A549 (cell line): ENCODE measurements around the gene C4orf50. TPM values are rescaled to one million over a fixed set of nuclear protein-coding genes. Genes with fewer than 3 reads are reported as not detected.

ENCODE experiments used
- ATAC-seq, 2 experiments: fragments of 200-7000 bp in 1 of 2; fragments of >200 bp in 1 of 2; cut with Nextera tagmentation in 1 of 2; cut with Tn5 transposase in 1 of 2; 3 replicates each; pipeline versions ENCODE4 v1.8.0 to v1.9.1; 2018 to 2020; ENCODE audit warnings: mild to moderate bottlenecking in 1 of 2, moderate library complexity in 1 of 2
- CTCF ChIA-PET: fragments of 300-600 bp; sonication (Branson Sonifier 250); formaldehyde crosslinking; extraction: SDS; loops from one replicate; lab custom pipeline; 2021; ENCODE audit warnings: antibody characterized with exemption, inconsistent platforms; lab: Yijun Ruan, JAX
- POLR2A ChIA-PET: fragments of 350-600 bp; formaldehyde crosslinking; extraction: SDS; loops from one replicate; lab custom pipeline; 2021; ENCODE audit warnings: antibody characterized with exemption, inconsistent platforms; lab: Yijun Ruan, JAX
- DNase-seq, 2 experiments: peaks; one replicate each; pipeline versions ENCODE4 v3.0.0 to v3.0.0-alpha.2; 2011 to 2016; ENCODE audit warnings: low read depth in 1 of 2, low spot score in 1 of 2
- FAIRE-seq: peaks from 2 replicates; lab custom pipeline; 2011; peaks lifted over from hg19 to GRCh38; lab: Jason Lieb, UNC
- H3K27ac ChIP-seq, 2 experiments: fragments of >200 bp; sonication (Bioruptor Twin); formaldehyde crosslinking; 3 replicates each; pipeline ENCODE4 v1.5.1; 2016 to 2017
- H3K4me1 ChIP-seq: fragments of >200 bp; sonication (Bioruptor Twin); formaldehyde crosslinking; 3 replicates; pipeline ENCODE4 v1.6.1; 2016
- H3K4me2 ChIP-seq: fragments of >200 bp; sonication (Bioruptor Twin); formaldehyde crosslinking; 3 replicates; pipeline ENCODE4 v1.6.1; 2016
- H3K4me3 ChIP-seq: fragments of >200 bp; sonication (Bioruptor Twin); formaldehyde crosslinking; 3 replicates; pipeline ENCODE4 v1.5.1; 2016
- H3K9me3 ChIP-seq: fragments of >200 bp; sonication (Bioruptor Twin); formaldehyde crosslinking; 3 replicates; pipeline ENCODE4 v1.6.1; 2016
- ATOH8 ChIP-seq: fragments of 250-450 bp; sonication (Bioruptor Pico); IDR thresholded peaks from 2 replicates; pipeline ENCODE4 v1.5.0; 2020; ENCODE audit warnings: low read depth, mild to moderate bottlenecking, moderate library complexity
- CEBPB ChIP-seq, 2 experiments: fragments of >200 bp in 1 of 2; sonication (Bioruptor Twin) in 1 of 2; formaldehyde crosslinking in 1 of 2; IDR thresholded peaks; 2 replicates each; pipeline ENCODE4 v1.6.1; 2012 to 2016
- CHD4 ChIP-seq: fragments of 200-600 bp; sonication (generic); IDR thresholded peaks from 2 replicates; pipeline ENCODE4 v1.6.1; 2016; ENCODE audit warnings: antibody characterized with exemption, mild to moderate bottlenecking, borderline replicate concordance
- CTCF ChIP-seq: fragments of >200 bp; sonication (Bioruptor Twin); formaldehyde crosslinking; IDR thresholded peaks from 3 replicates; pipeline ENCODE4 v1.5.1; 2016
- EP300 ChIP-seq, 2 experiments: fragments of >200 bp; sonication (Bioruptor Twin); formaldehyde crosslinking; IDR thresholded peaks; 2 replicates in 1 of 2; 3 replicates in 1 of 2; pipeline ENCODE4 v1.6.1; 2016 to 2017
- FOSB ChIP-seq: fragments of 250-450 bp; sonication (Bioruptor Pico); IDR thresholded peaks from 2 replicates; pipeline ENCODE4 v1.5.0; 2020; ENCODE audit warnings: mild to moderate bottlenecking, moderate library complexity
- HMGXB4 ChIP-seq: fragments of 250-450 bp; sonication (Bioruptor Pico); IDR thresholded peaks from 2 replicates; pipeline ENCODE4 v1.5.0; 2021; ENCODE audit warnings: mild to moderate bottlenecking, moderate library complexity, borderline replicate concordance
- HOXB13 ChIP-seq: fragments of 250-450 bp; sonication (Bioruptor Pico); IDR thresholded peaks from 2 replicates; pipeline ENCODE4 v1.5.0; 2020; ENCODE audit warnings: low read depth, mild to moderate bottlenecking, moderate library complexity
- HOXB5 ChIP-seq: fragments of 250-450 bp; sonication (Bioruptor Pico); IDR thresholded peaks from 2 replicates; pipeline ENCODE4 v1.5.0; 2020; ENCODE audit warnings: mild to moderate bottlenecking, moderate library complexity
- JUNB ChIP-seq: fragments of >200 bp; sonication (Bioruptor Twin); formaldehyde crosslinking; IDR thresholded peaks from 2 replicates; pipeline ENCODE4 v1.6.1; 2016
- MAFK ChIP-seq: fragments of 450-650 bp; IDR thresholded peaks from 2 replicates; pipeline ENCODE4 v1.6.1; 2014; ENCODE audit not compliant: partially characterized antibody
- MAZ ChIP-seq: fragments of 150-350 bp; IDR thresholded peaks from 2 replicates; pipeline ENCODE4 v1.6.1; 2014; ENCODE audit warnings: antibody characterized with exemption, low read depth, low read length, borderline replicate concordance
- NPAS2 ChIP-seq: fragments of 250-450 bp; sonication (Bioruptor Pico); IDR thresholded peaks from 2 replicates; pipeline ENCODE4 v1.8.0; 2022; ENCODE audit warnings: mild to moderate bottlenecking, moderate library complexity, borderline replicate concordance
- NR3C1 ChIP-seq: fragments of >200 bp; sonication (Bioruptor Twin); formaldehyde crosslinking; IDR thresholded peaks from 3 replicates; pipeline ENCODE4 v1.6.1; 2017
- PHF8 ChIP-seq: fragments of 200-600 bp; sonication (generic); IDR thresholded peaks from 2 replicates; pipeline ENCODE4 v1.6.1; 2016; ENCODE audit warnings: low read depth, mild to moderate bottlenecking, antibody characterized with exemption, moderate library complexity, borderline replicate concordance
- POLR2AphosphoS2 ChIP-seq: conservative IDR thresholded peaks from 2 replicates; pipeline ENCODE4 v1.6.1; 2012; ENCODE audit warnings: low read length, improper control_type of control experiment, inconsistent platforms
- RARB ChIP-seq: fragments of 250-450 bp; sonication (Bioruptor Pico); IDR thresholded peaks from 2 replicates; pipeline ENCODE4 v1.8.0; 2021; ENCODE audit warnings: mild to moderate bottlenecking, moderate library complexity
- RCOR1 ChIP-seq: fragments of 150-350 bp; IDR thresholded peaks from 2 replicates; pipeline ENCODE4 v1.6.1; 2014; ENCODE audit warnings: antibody characterized with exemption, low read length, low read depth
- SREBF2 ChIP-seq: fragments of 450-650 bp; IDR thresholded peaks from 2 replicates; pipeline ENCODE4 v1.6.1; 2014; ENCODE audit warnings: mild to moderate bottlenecking, moderate library complexity
- TFCP2L1 ChIP-seq: fragments of 250-450 bp; sonication (Bioruptor Pico); IDR thresholded peaks from 2 replicates; pipeline ENCODE4 v1.5.0; 2021; ENCODE audit warnings: mild to moderate bottlenecking
- TP53 ChIP-seq: fragments of 250-450 bp; sonication (Bioruptor Pico); IDR thresholded peaks from 2 replicates; pipeline ENCODE4 v1.5.0; 2021; ENCODE audit warnings: mild to moderate bottlenecking, moderate library complexity
- USF2 ChIP-seq: fragments of 450-650 bp; IDR thresholded peaks from 2 replicates; pipeline ENCODE4 v1.6.1; 2014; ENCODE audit warnings: antibody characterized with exemption
- ZNF302 ChIP-seq: fragments of 250-450 bp; sonication (Bioruptor Pico); IDR thresholded peaks from 2 replicates; pipeline ENCODE4 v1.9.0; 2021; ENCODE audit warnings: inconsistent platforms, mild to moderate bottlenecking, moderate library complexity
- WGBS: methylation state at CpG from one replicate; pipeline ENCODE4 v1.1.6; 2017; ENCODE audit errors: missing lambda C conversion rate; 5-methylcytosine and 5-hydroxymethylcytosine counted together
- polyA plus RNA-seq, 4 experiments: library from polyadenylated mRNA; depleted of rRNA in 3 of 4; stranded (reverse); fragments of >200 nt; fragmentation: RNase III in 1 of 4; extraction: RNeasy Plus Mini Kit Qiagen cat#74134 plus additional on column Dnase treatment in 1 of 4; gene quantifications; 2 replicates in 3 of 4; 3 replicates in 1 of 4; pipeline ENCODE4 v1.2.3, GENCODE V29; 2011 to 2017

C4orf50 gene
- polyA plus RNA-seq, 2 of the 4 experiments (the other 2 are of a cell fraction) = not detected

GRCh38 chr4:5926598-5926997 lies 91.6 kb downstream of the C4orf50 start:
- Histone ChIP-seq H3K4me3 (no peak overlapping the region), H3K9me3 (no peaks in the 10 kb centered on the region), H3K4me1 (no peaks in the 10 kb centered on the region), H3K4me2 (no peak overlapping the region), H3K27ac (no peak overlapping the region)
- ChIA-PET CTCF (interaction anchor here (1.6 kb wide), 1 partner anchor 36 kb away, joined by 3 read pairs; no protein-coding TSS in a partner anchor), POLR2A (no interaction called here)
- FAIRE-seq = no peak
- no peak for DNase-seq
- no peak for ATAC-seq
- no peak for TF ChIP-seq CEBPB (IDR thresholded peaks at IDR 0.05)
- no peak for TF ChIP-seq JUNB
- TF ChIP-seq USF2 = no peak
- TF ChIP-seq CHD4 = no peak
- no peak for TF ChIP-seq ZNF302 (CRISPR knock-in tag)
- no peak for TF ChIP-seq POLR2AphosphoS2
- TF ChIP-seq MAZ = no peak
- no peak for TF ChIP-seq TP53
- no peak for TF ChIP-seq MAFK
- TF ChIP-seq RARB = no peak
- TF ChIP-seq SREBF2 = no peak
- TF ChIP-seq TFCP2L1 = no peak
- TF ChIP-seq HOXB13 = no peak
- TF ChIP-seq NR3C1 = no peak
- TF ChIP-seq HOXB5 (CRISPR knock-in tag) = no peak
- TF ChIP-seq RCOR1 = no peak
- TF ChIP-seq FOSB (CRISPR knock-in tag) = no peak
- no peak for TF ChIP-seq NPAS2 (CRISPR knock-in tag)
- 61% methylated on average over 7 of the region's 7 CpGs for WGBS

- POLR2A ChIA-PET = no interaction called here
- TF ChIP-seq CTCF (no peak), EP300 (IDR thresholded peaks at IDR 0.05) (no peak), HOXB5 (CRISPR knock-in tag) (no peak), NR3C1 (no peak), RARB (no peak), CHD4 (no peak)
- DNase-seq = no peak
Measured at GRCh38 chr4:5925419-5926200, 92.6 kb downstream of the C4orf50 start.

GRCh38 chr4:5924461-5925125 lies 93.6 kb downstream of the C4orf50 start:
- WGBS = 53% methylated on average over 7 of the region's 12 CpGs
- POLR2A ChIA-PET = no interaction called here
- H3K4me3 ChIP-seq = no peak overlapping the region
- no peak overlapping the region for H3K4me2 ChIP-seq
- CTCF ChIA-PET = no interaction called here
- no peak for FAIRE-seq
- H3K27ac ChIP-seq = no peak overlapping the region
- no peak for ATAC-seq
- DNase-seq = no peak
- no peaks in the 10 kb centered on the region for H3K9me3 ChIP-seq
- no peaks in the 10 kb centered on the region for H3K4me1 ChIP-seq
- no peak for TF ChIP-seq PHF8
- no peak for TF ChIP-seq USF2
- TF ChIP-seq MAZ = no peak
- TF ChIP-seq CHD4 = no peak
- TF ChIP-seq HMGXB4 (CRISPR knock-in tag) = no peak
- no peak for TF ChIP-seq ATOH8 (CRISPR knock-in tag)

More at GRCh38 chr4:5925419-5926200, 92.6 kb downstream of the C4orf50 start:
- 45% methylated on average over 16 of the region's 16 CpGs for WGBS
- Histone ChIP-seq H3K4me1 (no peaks in the 10 kb centered on the region), H3K4me3 (no peak overlapping the region), H3K9me3 (no peaks in the 10 kb centered on the region), H3K4me2 (no peak overlapping the region), H3K27ac (no peak overlapping the region)
- FAIRE-seq (no peak), ATAC-seq (no peak)
- CTCF ChIA-PET = no interaction called here
